Hepatocyte (in vitro differentiated cells): ENCODE data around the gene APBA3.

Experiments used
- CTCF ChIP-seq: fragments of 200-600 bp; sonication (generic); IDR thresholded peaks from 2 replicates; pipeline ENCODE4 v1.5.1; 2016; ENCODE audit warnings: antibody characterized with exemption, mild to moderate bottlenecking; ENCODE audit not compliant: poor library complexity
- EZH2 ChIP-seq: fragments of 200-600 bp; sonication (generic); IDR thresholded peaks from 2 replicates; pipeline ENCODE4 v1.6.1; 2016; ENCODE audit warnings: antibody characterized with exemption, mild to moderate bottlenecking, borderline replicate concordance
- EZH2phosphoT487 ChIP-seq: fragments of 200-600 bp; sonication (generic); IDR thresholded peaks from one replicate; pipeline ENCODE4 v1.6.1; 2018; ENCODE audit warnings: antibody characterized with exemption, mild to moderate bottlenecking, low read depth, moderate library complexity; ENCODE audit not compliant: unreplicated experiment, severe bottlenecking

GRCh38 chr19:3769494-3769893, 8.0 kb upstream of the APBA3 start:
- TF ChIP-seq CTCF: no peak
- TF ChIP-seq EZH2: no peak
- TF ChIP-seq EZH2phosphoT487: no peak
